ENCODE results near the gene DCAKD.

DCAKD gene

GRCh38 chr17:44977814-44978550 is 73.5 kb downstream of the DCAKD start:
- no peak for DNase-seq

GRCh38 chr17:44977065-44977464 is 74.4 kb downstream of the DCAKD start:
- no peak for DNase-seq

GRCh38 chr17:44976206-44976605 is 75.2 kb downstream of the DCAKD start:
- no peak for DNase-seq
